ENCODE measurements around the gene ICAM4.
A peak's percentile ranks its signal among the peaks of the same experiment; 100 is the strongest.

Gene ICAM4

DNA sequence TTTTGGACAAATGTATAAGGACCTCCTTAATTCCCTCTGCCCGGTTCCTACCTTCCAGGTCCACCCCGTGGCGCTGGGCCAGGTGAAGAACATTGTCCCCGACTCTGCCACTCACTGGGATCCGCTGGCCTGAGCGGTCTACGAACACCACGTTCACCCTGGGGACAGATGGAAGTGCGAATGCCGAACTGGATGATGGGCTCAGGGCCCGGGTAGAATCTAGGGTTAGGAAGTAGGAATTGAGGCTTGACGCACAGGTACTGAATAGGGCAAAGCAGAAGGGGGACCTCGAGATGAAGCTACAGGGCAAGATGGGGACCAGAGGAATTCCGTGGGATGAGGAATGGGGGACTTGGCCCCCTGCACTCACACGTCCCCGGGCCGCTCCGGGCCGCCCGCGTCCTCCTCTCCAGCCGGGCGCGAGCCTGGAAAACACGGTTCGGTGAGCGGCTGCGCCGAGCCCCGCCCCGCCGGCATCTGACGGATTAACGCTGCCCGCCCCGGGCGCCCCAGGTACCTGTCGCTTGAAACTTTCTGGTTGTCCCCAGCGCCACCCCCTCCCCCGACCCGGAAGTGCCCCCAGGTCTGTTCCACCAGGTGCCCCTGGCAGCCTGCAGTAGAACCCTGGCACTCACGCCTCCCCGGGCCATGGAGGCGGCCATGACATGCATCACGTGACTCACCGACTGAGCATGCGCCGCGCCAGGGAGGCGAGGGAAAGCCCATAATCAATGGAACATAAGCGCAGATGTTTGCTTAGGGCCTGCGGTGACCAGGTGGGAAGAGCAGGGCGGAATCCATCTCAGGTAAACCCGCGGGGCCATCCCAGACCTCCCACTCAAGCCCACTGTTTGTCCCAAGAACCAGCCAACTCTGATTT is 28.8 kb downstream of the ICAM4 start, which contains the start of gene FDX2:
Gene FDX2 (minus strand): TSS at position 681 of the 880 bp plus-strand sequence. CDS start 19 bp downstream, at position 662.
- TF ChIP-seq, protein P1, sequence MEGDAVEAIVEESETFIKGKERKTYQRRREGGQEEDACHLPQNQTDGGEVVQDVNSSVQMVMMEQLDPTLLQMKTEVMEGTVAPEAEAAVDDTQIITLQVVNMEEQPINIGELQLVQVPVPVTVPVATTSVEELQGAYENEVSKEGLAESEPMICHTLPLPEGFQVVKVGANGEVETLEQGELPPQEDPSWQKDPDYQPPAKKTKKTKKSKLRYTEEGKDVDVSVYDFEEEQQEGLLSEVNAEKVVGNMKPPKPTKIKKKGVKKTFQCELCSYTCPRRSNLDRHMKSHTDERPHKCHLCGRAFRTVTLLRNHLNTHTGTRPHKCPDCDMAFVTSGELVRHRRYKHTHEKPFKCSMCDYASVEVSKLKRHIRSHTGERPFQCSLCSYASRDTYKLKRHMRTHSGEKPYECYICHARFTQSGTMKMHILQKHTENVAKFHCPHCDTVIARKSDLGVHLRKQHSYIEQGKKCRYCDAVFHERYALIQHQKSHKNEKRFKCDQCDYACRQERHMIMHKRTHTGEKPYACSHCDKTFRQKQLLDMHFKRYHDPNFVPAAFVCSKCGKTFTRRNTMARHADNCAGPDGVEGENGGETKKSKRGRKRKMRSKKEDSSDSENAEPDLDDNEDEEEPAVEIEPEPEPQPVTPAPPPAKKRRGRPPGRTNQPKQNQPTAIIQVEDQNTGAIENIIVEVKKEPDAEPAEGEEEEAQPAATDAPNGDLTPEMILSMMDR (IDR thresholded peaks at IDR 0.05; ENCODE audit: low read depth, low read length, missing control alignments) = no peak
- peak within 1 kb of the TSS; percentile 81 for H3K4me3 ChIP-seq (ENCODE audit: low read depth, low read length)
- DNase-seq (ENCODE audit: low read depth) = peak; percentile 45
- in situ Hi-C loops (cut with HindIII; ENCODE audit: low sequenced_read_pairs) = no loop called here

DNA sequence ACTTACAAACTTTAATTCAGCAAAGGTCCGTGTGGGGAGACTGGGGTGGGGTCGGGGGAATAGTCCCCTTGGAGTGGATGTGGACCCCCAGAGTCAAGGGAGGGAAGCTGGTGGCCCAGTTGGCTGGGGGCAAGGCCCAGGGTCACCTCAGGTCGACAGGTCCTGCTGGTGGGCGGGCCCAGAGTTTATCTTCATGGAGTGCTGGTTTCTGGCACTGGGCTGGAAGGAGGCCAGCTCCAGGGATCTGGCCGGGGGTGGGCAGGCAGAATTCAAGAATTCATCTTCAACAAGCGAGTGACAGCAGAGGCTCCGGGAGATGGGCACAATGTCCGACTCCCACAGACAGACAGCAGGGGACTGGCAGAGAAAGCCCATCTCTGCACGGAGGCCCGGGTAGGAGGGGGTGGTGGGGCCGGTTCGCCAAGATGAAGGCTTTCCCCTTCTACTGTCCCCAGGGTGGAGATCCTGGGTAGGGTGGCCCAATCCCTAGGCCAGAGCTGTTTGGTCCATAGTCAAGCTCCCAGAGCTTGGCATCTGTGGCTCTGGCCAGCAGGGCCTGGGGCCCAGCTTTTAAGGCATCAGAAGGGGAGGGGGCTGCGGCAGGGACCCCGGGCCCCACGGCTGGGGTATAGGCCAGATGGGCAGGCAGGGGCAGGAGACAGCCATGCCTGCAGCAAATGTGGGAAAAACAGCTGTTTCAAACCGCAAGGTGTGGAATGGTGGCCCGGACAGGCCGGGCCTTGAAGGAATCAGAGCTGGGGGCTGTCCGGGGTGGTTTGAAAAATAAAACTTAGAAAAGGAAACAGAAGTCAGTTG is 29.7 kb downstream of the ICAM4 start:
- in situ Hi-C loops (cut with HindIII; ENCODE audit: low sequenced_read_pairs) = no loop called here
- DNase-seq (ENCODE audit: low read depth) = no peak
- peak overlapping the region; percentile 81 for H3K4me3 ChIP-seq (ENCODE audit: low read depth, low read length)
- TF ChIP-seq, protein P1 (IDR thresholded peaks at IDR 0.05; ENCODE audit: low read depth, low read length, missing control alignments) = no peak

DNA sequence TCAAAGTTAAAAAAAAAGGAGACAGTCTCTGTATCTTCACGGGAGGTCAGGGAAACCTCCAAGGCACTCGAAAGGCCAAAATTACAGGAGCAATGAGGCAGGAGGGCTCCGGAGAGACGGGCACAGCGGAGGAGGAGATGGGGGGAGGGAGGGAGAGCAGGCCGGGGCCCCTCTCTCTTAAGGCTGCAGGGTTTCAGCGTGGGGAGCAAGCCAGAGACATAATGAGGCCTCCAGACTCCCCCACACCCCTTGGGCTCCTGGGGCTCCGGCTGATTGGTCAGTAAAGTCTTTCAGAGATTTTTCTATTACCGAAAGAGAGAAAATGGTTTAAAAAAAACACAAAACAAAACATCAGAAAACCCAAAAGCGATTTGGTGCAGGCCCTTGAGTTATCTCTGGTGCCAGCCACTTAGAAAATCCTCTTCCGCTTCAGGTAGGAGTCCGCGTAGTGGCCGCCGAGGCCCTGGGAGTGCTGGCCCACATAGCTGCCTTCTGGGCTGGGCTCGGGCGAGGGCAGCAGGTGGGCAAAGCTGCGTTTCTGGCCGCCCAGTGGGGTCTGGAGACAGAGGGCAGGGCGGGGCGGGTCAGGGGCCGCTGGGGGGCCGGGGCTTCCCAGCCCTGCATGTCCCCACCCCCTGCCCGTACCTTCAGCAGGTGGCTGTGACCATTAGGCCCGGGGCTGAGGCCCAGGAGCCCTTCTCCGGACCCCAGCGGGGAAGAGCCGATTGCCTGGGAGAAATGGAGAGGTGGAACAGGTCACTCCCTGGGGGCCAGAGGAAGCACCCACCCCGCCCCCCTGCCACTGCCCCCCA is 30.5 kb downstream of the ICAM4 start:
- TF ChIP-seq, protein P1 (IDR thresholded peaks at IDR 0.05; ENCODE audit: low read depth, low read length, missing control alignments) = no peak
- in situ Hi-C loops (cut with HindIII; ENCODE audit: low sequenced_read_pairs) = no loop called here
- DNase-seq (ENCODE audit: low read depth) = no peak
- no peak overlapping the region for H3K4me3 ChIP-seq (ENCODE audit: low read depth, low read length)

DNA sequence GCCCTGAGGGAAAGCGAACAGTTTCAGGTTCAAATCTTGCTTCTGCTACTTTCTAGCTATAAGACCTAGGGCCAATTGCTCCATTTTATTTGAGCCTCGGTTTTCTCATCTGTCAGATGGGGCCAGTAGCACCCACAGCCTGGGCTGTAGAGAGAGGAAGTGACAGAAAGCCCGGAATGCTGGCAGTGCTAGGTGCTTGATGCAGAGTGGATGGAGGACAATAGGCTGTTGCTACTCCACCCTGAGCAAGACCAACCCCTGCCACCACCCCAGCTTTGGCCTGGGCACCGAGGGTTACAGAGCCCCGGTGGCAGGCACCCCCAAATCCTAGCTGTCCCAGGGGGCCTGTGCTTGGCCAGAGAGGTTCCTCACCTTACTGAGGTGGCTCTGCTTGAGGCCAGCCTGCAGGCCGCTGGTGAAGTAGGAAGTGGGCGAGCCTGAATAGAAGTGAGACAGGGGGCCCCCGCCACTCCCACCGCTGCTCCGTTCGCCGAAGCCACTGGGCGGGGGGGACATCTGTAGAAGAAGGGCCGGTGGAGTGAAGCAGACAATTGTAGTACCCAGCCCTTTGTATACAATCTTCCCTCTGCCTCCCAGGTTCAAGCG is 31.2 kb downstream of the ICAM4 start:
- no peak overlapping the region for H3K4me3 ChIP-seq (ENCODE audit: low read depth, low read length)
- in situ Hi-C loops (cut with HindIII; ENCODE audit: low sequenced_read_pairs) = no loop called here
- no peak for DNase-seq (ENCODE audit: low read depth)
- TF ChIP-seq, protein P1 (IDR thresholded peaks at IDR 0.05; ENCODE audit: low read depth, low read length, missing control alignments) = no peak

DNA sequence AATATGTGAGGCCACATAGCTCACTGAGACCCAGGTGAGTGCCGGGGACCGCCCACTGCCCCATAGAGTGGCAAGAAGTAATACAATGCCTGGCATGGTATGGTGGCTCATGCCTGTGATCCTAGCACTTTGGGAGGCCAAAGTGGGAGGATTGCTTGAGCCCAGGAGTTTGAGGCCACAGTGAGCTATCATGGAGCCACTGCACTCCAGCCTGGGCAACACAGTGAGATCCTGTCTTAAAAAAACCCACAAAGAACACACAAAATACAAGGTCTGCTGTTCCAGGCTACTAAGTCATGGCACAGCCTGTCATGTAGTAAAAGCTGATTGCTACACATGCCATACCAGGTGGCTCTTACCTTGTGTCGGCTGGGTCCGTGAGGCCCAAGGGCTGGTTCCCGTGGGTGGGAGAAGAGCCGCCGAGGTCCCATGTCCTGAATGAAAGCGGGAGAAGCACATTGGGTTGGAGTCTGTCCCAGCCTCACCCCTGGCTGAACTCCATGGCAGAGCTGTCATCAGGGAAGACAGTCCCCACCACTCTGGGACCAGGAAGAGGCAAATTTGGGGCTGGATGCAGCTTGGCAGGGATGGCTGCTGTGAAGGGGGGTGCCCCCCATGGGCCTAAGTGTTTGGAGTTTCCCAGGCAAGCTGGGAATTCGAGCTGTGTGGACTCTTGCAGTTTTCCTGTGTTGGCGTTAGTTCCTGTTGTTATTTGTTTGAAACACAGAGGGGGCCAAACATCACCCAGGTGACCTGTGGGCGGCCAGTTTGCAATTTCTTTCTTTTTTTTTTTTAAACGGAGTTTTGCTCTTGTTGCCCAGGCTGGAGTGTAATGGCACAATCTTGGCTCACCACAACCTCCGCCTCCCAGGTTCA is 32.3 kb downstream of the ICAM4 start:
- H3K4me3 ChIP-seq (ENCODE audit: low read depth, low read length) = no peak overlapping the region
- in situ Hi-C loops (cut with HindIII; ENCODE audit: low sequenced_read_pairs) = no loop called here
- DNase-seq (ENCODE audit: low read depth) = no peak
- TF ChIP-seq, protein P1 (IDR thresholded peaks at IDR 0.05; ENCODE audit: low read depth, low read length, missing control alignments) = no peak

Data from astrocyte of the cerebellum (primary cell).